Peyer's patch (tissue), 4 donors: Measurements from ENCODE around the gene MBLAC1. TPM values are rescaled to one million over a fixed set of nuclear protein-coding genes. Genes with fewer than 3 reads are reported as not detected.

Experiments used
- DNase-seq, 3 donors: peaks; one replicate each; pipeline ENCODE4 v3.0.0-alpha.2; 2017 to 2019
- H3K27ac ChIP-seq, 4 donors: fragments of 200-600 bp; sonication (generic); one replicate each; pipeline ENCODE4 v1.5.1; 2016 to 2019
- H3K27me3 ChIP-seq, 2 donors: fragments of 200-600 bp; sonication (generic); one replicate each; pipeline ENCODE4 v1.5.1; 2019
- H3K36me3 ChIP-seq, 3 donors: fragments of 200-600 bp; sonication (generic); one replicate each; pipeline ENCODE4 v1.5.1; 2016 to 2019
- H3K4me1 ChIP-seq, 4 donors: fragments of 200-600 bp; sonication (generic); one replicate each; pipeline ENCODE4 v1.5.1; 2016 to 2019
- H3K4me3 ChIP-seq, 4 donors: fragments of 200-600 bp; sonication (generic); 1 replicate in 3 of 4; 2 replicates in 1 of 4; pipeline ENCODE4 v1.5.1; 2016 to 2019; ENCODE audit warnings: mild to moderate bottlenecking in 1 of 4
- H3K9me3 ChIP-seq, 4 donors: fragments of 200-600 bp; sonication (generic); one replicate each; pipeline ENCODE4 v1.5.1; 2016 to 2019; ENCODE audit warnings: mild to moderate bottlenecking in 1 of 4
- POLR2A ChIP-seq, 2 donors: fragments of 450-650 bp; IDR thresholded peaks; one replicate each; pipeline ENCODE4 v1.5.1; 2017; ENCODE audit warnings: antibody characterized with exemption in 2 of 2, mild to moderate bottlenecking in 2 of 2, moderate library complexity in 2 of 2
- total RNA-seq, 4 donors: library from RNA; depleted of rRNA; stranded (reverse); fragments of >200 nt; gene quantifications; one replicate each; pipeline ENCODE4 v1.1.0, GENCODE V29; 2016
- TF ChIP-seq, protein P1 (sequence below), 6 experiments: fragments of 450-650 bp in 4 of 6; fragments of 200-600 bp in 2 of 6; sonication (generic) in 1 of 6; IDR thresholded peaks; one replicate each; pipeline ENCODE4 v1.5.1; 2017 to 2019; ENCODE audit warnings: antibody characterized with exemption in 6 of 6, mild to moderate bottlenecking in 3 of 6, moderate library complexity in 1 of 6

MBLAC1 gene
- total RNA-seq, 4 donors from 2014 or later = 3.2 to 10.5 (median 3.9) TPM

DNA sequence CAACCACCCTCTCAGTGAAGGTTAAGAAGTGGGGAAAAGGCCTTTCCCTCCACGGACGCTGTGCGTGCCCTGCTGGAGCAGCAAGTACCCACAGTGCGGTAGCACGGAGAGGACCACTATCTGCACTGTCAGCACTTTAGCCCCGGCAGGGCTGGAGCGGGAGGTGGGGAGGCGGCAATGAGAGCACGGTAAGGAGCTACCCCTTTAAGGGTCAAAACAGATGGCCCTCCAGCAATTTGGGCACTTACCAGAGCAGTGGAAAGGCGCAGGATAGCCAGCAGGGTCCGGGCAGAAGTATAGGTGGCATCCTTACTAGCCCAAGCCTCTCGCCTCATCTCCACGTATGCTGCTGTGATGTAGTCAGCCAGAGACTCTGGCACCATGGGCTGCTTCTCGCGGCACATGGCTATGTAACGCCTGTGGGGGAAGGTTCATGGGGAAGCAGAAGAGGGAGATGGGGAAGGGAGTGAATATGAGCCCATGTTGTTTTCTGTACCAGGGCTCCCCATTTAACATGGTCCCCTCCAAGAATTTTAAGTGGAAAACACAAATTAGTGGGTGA, 32.8 kb upstream of the MBLAC1 start:
- H3K9me3 ChIP-seq = no peaks in the 10 kb centered on the region
- peaks cover 0 to 14% (median 0%) of the 10 kb centered on the region in 4 donors for H3K4me1 ChIP-seq
- no peaks in the 10 kb centered on the region for H3K27me3 ChIP-seq
- peaks cover 0 to 88% (median 4%) of the 10 kb centered on the region in 3 donors for H3K36me3 ChIP-seq
- TF ChIP-seq POLR2A (IDR thresholded peaks at IDR 0.05) = no peak
- TF ChIP-seq, protein P1, sequence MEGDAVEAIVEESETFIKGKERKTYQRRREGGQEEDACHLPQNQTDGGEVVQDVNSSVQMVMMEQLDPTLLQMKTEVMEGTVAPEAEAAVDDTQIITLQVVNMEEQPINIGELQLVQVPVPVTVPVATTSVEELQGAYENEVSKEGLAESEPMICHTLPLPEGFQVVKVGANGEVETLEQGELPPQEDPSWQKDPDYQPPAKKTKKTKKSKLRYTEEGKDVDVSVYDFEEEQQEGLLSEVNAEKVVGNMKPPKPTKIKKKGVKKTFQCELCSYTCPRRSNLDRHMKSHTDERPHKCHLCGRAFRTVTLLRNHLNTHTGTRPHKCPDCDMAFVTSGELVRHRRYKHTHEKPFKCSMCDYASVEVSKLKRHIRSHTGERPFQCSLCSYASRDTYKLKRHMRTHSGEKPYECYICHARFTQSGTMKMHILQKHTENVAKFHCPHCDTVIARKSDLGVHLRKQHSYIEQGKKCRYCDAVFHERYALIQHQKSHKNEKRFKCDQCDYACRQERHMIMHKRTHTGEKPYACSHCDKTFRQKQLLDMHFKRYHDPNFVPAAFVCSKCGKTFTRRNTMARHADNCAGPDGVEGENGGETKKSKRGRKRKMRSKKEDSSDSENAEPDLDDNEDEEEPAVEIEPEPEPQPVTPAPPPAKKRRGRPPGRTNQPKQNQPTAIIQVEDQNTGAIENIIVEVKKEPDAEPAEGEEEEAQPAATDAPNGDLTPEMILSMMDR (IDR thresholded peaks at IDR 0.05) = no peak
- H3K27ac ChIP-seq = no peak overlapping the region
- DNase-seq = no peak
- H3K4me3 ChIP-seq = no peak overlapping the region

DNA sequence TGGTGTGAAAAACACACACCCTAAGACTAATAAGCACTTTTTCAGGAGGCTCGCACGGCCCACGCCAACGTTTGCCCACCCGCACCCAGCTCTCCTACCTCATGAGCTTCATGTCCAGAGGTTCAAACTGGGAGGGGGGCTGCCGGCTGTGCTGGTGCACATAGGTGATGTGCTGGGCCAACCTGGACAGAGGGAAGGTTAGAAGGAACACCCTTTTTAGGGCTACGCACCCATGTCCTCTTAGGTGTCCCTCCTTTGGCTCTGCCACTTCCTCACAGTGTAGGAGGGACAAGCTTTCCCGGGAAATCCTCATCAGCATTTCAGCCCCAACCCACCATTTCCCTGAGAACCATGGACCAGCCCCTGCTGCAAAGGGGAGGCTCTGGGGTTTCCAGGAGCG, 31.5 kb upstream of the MBLAC1 start:
- Histone ChIP-seq H3K9me3 (no peaks in the 10 kb centered on the region), H3K27ac (no peak overlapping the region), H3K36me3 (peaks cover 0 to 93% (median 4%) of the 10 kb centered on the region in 3 donors), H3K27me3 (no peaks in the 10 kb centered on the region), H3K4me3 (no peak overlapping the region), H3K4me1 (peaks cover 0 to 12% (median 3%) of the 10 kb centered on the region in 4 donors)
- no peak for TF ChIP-seq POLR2A (IDR thresholded peaks at IDR 0.05)
- TF ChIP-seq, protein P1 (IDR thresholded peaks at IDR 0.05) = no peak
- DNase-seq = no peak

DNA sequence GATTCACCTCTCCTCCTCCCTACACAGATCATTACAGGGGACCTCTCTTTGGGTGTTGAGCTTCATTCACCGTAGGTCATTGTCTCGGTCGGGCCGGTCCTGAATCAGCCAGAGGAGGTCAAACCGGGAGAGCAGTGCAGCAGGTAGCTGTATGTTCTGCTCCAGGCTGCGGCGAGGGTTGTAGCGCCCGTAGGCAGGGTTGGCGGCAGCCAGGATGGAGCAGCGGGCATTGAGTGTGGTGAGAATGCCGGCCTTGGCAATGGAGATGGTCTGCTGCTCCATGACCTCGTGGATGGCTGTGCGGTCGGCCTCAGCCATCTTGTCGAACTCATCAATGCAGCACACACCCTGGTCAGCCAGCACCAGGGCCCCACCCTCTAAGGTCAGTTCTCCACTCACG, 31.1 kb upstream of the MBLAC1 start:
- no peaks in the 10 kb centered on the region for H3K27me3 ChIP-seq
- peaks cover 0 to 89% (median 4%) of the 10 kb centered on the region in 3 donors for H3K36me3 ChIP-seq
- peaks cover 0 to 12% (median 3%) of the 10 kb centered on the region in 4 donors for H3K4me1 ChIP-seq
- H3K4me3 ChIP-seq = no peak overlapping the region
- DNase-seq = no peak
- TF ChIP-seq, protein P1 (IDR thresholded peaks at IDR 0.05) = no peak
- no peak for TF ChIP-seq POLR2A (IDR thresholded peaks at IDR 0.05)
- H3K9me3 ChIP-seq = no peaks in the 10 kb centered on the region
- no peak overlapping the region for H3K27ac ChIP-seq

DNA sequence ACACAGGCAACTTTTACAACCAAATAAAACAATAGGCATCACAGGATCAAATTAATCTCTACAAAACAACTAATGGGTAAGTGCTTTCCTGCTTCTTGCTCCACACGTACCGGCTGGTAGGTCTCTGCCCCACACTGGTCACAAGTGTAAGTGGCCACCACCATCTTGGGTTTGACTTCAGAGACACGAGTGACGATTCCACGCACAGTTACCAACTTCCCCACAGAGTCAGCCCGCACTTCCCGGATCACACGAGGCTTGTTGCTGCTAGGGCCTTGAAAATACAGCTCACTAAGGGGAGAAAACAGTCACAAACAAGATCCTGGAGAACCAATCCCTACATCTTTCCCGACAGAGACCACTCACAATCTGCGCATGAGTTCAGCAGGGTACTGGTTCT, 27.9 kb upstream of the MBLAC1 start:
- Histone ChIP-seq H3K36me3 (peaks cover 0 to 66% (median 4%) of the 10 kb centered on the region in 3 donors), H3K9me3 (no peaks in the 10 kb centered on the region), H3K4me1 (peaks cover 0 to 20% (median 5%) of the 10 kb centered on the region in 4 donors), H3K27me3 (no peaks in the 10 kb centered on the region), H3K27ac (peak overlapping the region in 1 of 4 donors; percentile 13), H3K4me3 (no peak overlapping the region)
- TF ChIP-seq POLR2A (IDR thresholded peaks at IDR 0.05) = no peak
- TF ChIP-seq, protein P1 (IDR thresholded peaks at IDR 0.05) = no peak
- DNase-seq = no peak

DNA sequence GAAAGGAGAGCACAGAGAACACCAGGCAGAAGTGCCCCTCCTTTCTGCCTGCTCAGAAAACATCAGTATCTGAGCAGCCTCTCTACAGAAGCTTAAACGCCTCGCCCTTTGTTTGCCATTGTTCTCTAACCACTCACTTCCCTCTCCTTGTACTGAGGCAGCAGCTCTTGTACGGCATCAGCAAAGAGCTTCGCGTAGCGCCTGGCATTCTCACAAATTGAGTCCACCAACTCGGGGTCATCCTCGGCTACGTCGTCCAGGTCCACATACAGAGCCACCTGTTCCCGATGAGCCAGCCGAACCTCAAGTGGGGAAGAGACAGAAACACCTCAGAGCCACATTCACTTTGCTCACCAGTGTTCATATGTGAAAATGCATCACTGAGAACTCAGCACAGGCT, 27.3 kb upstream of the MBLAC1 start:
- TF ChIP-seq POLR2A (IDR thresholded peaks at IDR 0.05) = no peak
- TF ChIP-seq, protein P1 (IDR thresholded peaks at IDR 0.05) = no peak
- H3K36me3 ChIP-seq = peaks cover 0 to 66% (median 4%) of the 10 kb centered on the region in 3 donors
- H3K4me1 ChIP-seq = peaks cover 0 to 20% (median 5%) of the 10 kb centered on the region in 4 donors
- no peak for DNase-seq
- H3K9me3 ChIP-seq = no peaks in the 10 kb centered on the region
- peak overlapping the region in 3 of 4 donors; percentile 82 to 98 (median 96) for H3K4me3 ChIP-seq
- no peaks in the 10 kb centered on the region for H3K27me3 ChIP-seq
- H3K27ac ChIP-seq = peak overlapping the region in 2 of 4 donors; percentile 97 to 99
